ENCODE measurements around the gene MS4A15.
"Not testable (repeated sequence)": the region's sequence is repeated elsewhere in the genome, so short reads cannot be mapped to it uniquely, and the experiment has no call there.

Gene MS4A15

GRCh38 chr11:60809249-60809648 lies 52.6 kb downstream of the MS4A15 start:
- no peak for DNase-seq (ENCODE audit: low read depth)

- no peak for DNase-seq (ENCODE audit: low read depth)
Measured at GRCh38 chr11:60809691-60810090, 53.0 kb downstream of the MS4A15 start.

GRCh38 chr11:60810151-60810550 lies 53.5 kb downstream of the MS4A15 start:
- no peak for DNase-seq (ENCODE audit: low read depth)

- no peak for DNase-seq (ENCODE audit: low read depth)
Measured at GRCh38 chr11:60810569-60810968, 53.9 kb downstream of the MS4A15 start.

GRCh38 chr11:60813324-60813723 lies 56.7 kb downstream of the MS4A15 start:
- no peak for DNase-seq (ENCODE audit: low read depth)

- DNase-seq (ENCODE audit: low read depth), result no peak
Measured at GRCh38 chr11:60814112-60814511, 57.4 kb downstream of the MS4A15 start.

- no peak for DNase-seq (ENCODE audit: low read depth)
Measured at GRCh38 chr11:60816590-60817157, 60.0 kb downstream of the MS4A15 start.

GRCh38 chr11:60818057-60818456 lies 61.4 kb downstream of the MS4A15 start:
- DNase-seq (ENCODE audit: low read depth), result no peak

- no peak for DNase-seq (ENCODE audit: low read depth)
Measured at GRCh38 chr11:60821827-60822599, 65.3 kb downstream of the MS4A15 start.

GRCh38 chr11:60823745-60824306 lies 67.2 kb downstream of the MS4A15 start:
- DNase-seq (ENCODE audit: low read depth), result not testable (repeated sequence)

- no peak for DNase-seq (ENCODE audit: low read depth)
Measured at GRCh38 chr11:60825118-60825517, 68.5 kb downstream of the MS4A15 start.

GRCh38 chr11:60825790-60826189 lies 69.1 kb downstream of the MS4A15 start:
- no peak for DNase-seq (ENCODE audit: low read depth)
